ENCODE results near the gene FBXO5. TPM values are rescaled to one million over a fixed set of nuclear protein-coding genes. Genes with fewer than 3 reads are reported as not detected.

Gene FBXO5
- total and polyA plus RNA-seq, 4 donors: 1.8 to 10.5 (median 3.5) TPM

- no peaks in the 10 kb centered on the region for H3K27me3 ChIP-seq (ENCODE audit: control insufficient read depth in 3 of 3, insufficient read depth in 3 of 3, low read length in 2 of 3)
- H3K4me3 ChIP-seq: no peak overlapping the region
- DNase-seq (no peak), ATAC-seq (ENCODE audit: insufficient read depth, low FRiP score) (no peak)
- no peak for TF ChIP-seq CTCF (IDR thresholded peaks at IDR 0.05; ENCODE audit: control extremely low read depth, extremely low read depth)
- H3K9me3 ChIP-seq (ENCODE audit: control insufficient read depth in 4 of 4, insufficient read depth in 3 of 4, low read length in 3 of 4): no peaks in the 10 kb centered on the region
- WGBS, 2 donors: 92 to 94% methylated on average over 3 of the region's 3 CpGs
- no peak overlapping the region for H3K9ac ChIP-seq (ENCODE audit: insufficient read depth in 1 of 2, low read length in 2 of 2)
- no peak overlapping the region for H3K27ac ChIP-seq (ENCODE audit: low read depth in 1 of 2, low read length in 1 of 2)
- no peaks in the 10 kb centered on the region for H3K4me1 ChIP-seq (ENCODE audit: control insufficient read depth in 5 of 5, insufficient read depth in 5 of 5, low read length in 5 of 5)
- no peaks in the 10 kb centered on the region for H3K36me3 ChIP-seq (ENCODE audit: control insufficient read depth in 4 of 4, insufficient read depth in 4 of 4, low read length in 4 of 4)
Measured at GRCh38 chr6:152932865-152933264, 50.0 kb downstream of the FBXO5 start.

- H3K9me3 ChIP-seq (ENCODE audit: control insufficient read depth in 4 of 4, insufficient read depth in 3 of 4, low read length in 3 of 4): peaks cover 0 to 1% (median 0%) of the 10 kb centered on the region in 4 donors
- ATAC-seq (ENCODE audit: insufficient read depth, low FRiP score) (no peak), DNase-seq (no peak)
- H3K4me1 ChIP-seq (ENCODE audit: control insufficient read depth in 5 of 5, insufficient read depth in 5 of 5, low read length in 5 of 5): no peaks in the 10 kb centered on the region
- H3K27ac ChIP-seq (ENCODE audit: low read depth in 1 of 2, low read length in 1 of 2): no peak overlapping the region
- H3K4me3 ChIP-seq: no peak overlapping the region
- H3K27me3 ChIP-seq (ENCODE audit: control insufficient read depth in 3 of 3, insufficient read depth in 3 of 3, low read length in 2 of 3): no peaks in the 10 kb centered on the region
- no peaks in the 10 kb centered on the region for H3K36me3 ChIP-seq (ENCODE audit: control insufficient read depth in 4 of 4, insufficient read depth in 4 of 4, low read length in 4 of 4)
- no peak overlapping the region for H3K9ac ChIP-seq (ENCODE audit: insufficient read depth in 1 of 2, low read length in 2 of 2)
- WGBS, 2 donors: 96 to 100% methylated on average over 2 of the region's 2 CpGs
- TF ChIP-seq CTCF (IDR thresholded peaks at IDR 0.05; ENCODE audit: control extremely low read depth, extremely low read depth): no peak
Measured at GRCh38 chr6:152922706-152923105, 60.1 kb downstream of the FBXO5 start.

Small RNA genes within 50 kb of the gene (small RNA-seq; reads per million reads assigned to genes)
- gene AL080276.1 (ENCODE audit: low replicate concordance): not detected

Other genes starting within 250 kb of the FBXO5 start
- gene VIP, start 232.2 kb downstream of the FBXO5 start, total RNA-seq: 1 to 10 TPM in 1 of 2 donors, under 1 TPM in 1; 0.55 to 1.3 TPM
- 10 to 100 TPM in 1 of 2 donors, under 1 TPM in 1; 0.35 to 13.0 TPM for gene VIP, start 232.2 kb downstream of the FBXO5 start, polyA plus RNA-seq
- 10 to 100 TPM; 13.9 to 16.3 TPM for gene MTRF1L, start 19.7 kb upstream of the FBXO5 start, total RNA-seq
- gene MTRF1L, start 19.7 kb upstream of the FBXO5 start, polyA plus RNA-seq: 10 to 100 TPM in 1 of 2 donors, 1 to 10 TPM in 1; 9.4 to 10.9 TPM
- gene RGS17, start 148.2 kb upstream of the FBXO5 start, total RNA-seq: 1 to 10 TPM in 1 of 2 donors, under 1 TPM in 1; 0.64 to 1.7 TPM
- gene RGS17, start 148.2 kb upstream of the FBXO5 start, polyA plus RNA-seq: under 1 TPM; 0.17 to 0.18 TPM

Data from lung (tissue), 13 donors.